MM.1S (cell line): ENCODE results near the gene CD74.

Experiments
- DNase-seq: peaks from one replicate; pipeline ENCODE4 v3.0.0-alpha.2; 2015
- H2AFZ ChIP-seq: fragments of 300-600 bp; sonication (generic); 2 replicates; pipeline ENCODE4 v1.6.0; 2016; ENCODE audit warnings: antibody characterized with exemption, low read length
- H3F3A ChIP-seq: fragments of 300-600 bp; sonication (generic); 2 replicates; pipeline ENCODE4 v1.6.1; 2016; ENCODE audit warnings: mild to moderate bottlenecking, antibody characterized with exemption, low read length, moderate library complexity, mixed read lengths; ENCODE audit not compliant: insufficient read depth
- H3K27ac ChIP-seq: fragments of 300-600 bp; sonication (generic); 2 replicates; pipeline ENCODE4 v1.5.1; 2016; ENCODE audit warnings: mild to moderate bottlenecking, low read length
- H3K27me3 ChIP-seq: fragments of 300-600 bp; sonication (generic); replicated peaks from 2 replicates; pipeline ENCODE4 v1.6.0; 2016; ENCODE audit warnings: low read length; ENCODE audit not compliant: insufficient read depth
- H3K36me3 ChIP-seq: fragments of 300-600 bp; sonication (generic); replicated peaks from 2 replicates; pipeline ENCODE4 v1.6.1; 2016; ENCODE audit warnings: mild to moderate bottlenecking, low read length, mixed read lengths; ENCODE audit not compliant: insufficient read depth
- H3K4me1 ChIP-seq: fragments of 300-600 bp; sonication (generic); 2 replicates; pipeline ENCODE4 v1.6.1; 2016; ENCODE audit warnings: low read length, mixed read lengths
- H3K4me2 ChIP-seq: fragments of 300-600 bp; sonication (generic); 2 replicates; pipeline ENCODE4 v1.6.0; 2016; ENCODE audit warnings: low read depth, low read length
- H3K4me3 ChIP-seq: fragments of 300-600 bp; sonication (generic); 2 replicates; pipeline ENCODE4 v1.5.1; 2016; ENCODE audit warnings: low read length, mixed read lengths
- H3K79me2 ChIP-seq: fragments of 300-600 bp; sonication (generic); 2 replicates; pipeline ENCODE4 v1.6.1; 2016; ENCODE audit warnings: mixed run types, low read length, mixed read lengths
- H3K9ac ChIP-seq: fragments of 300-600 bp; sonication (generic); 2 replicates; pipeline ENCODE4 v1.6.1; 2016; ENCODE audit warnings: low read length, mixed read lengths
- H3K9me2 ChIP-seq: fragments of 300-600 bp; sonication (generic); replicated peaks from 2 replicates; pipeline ENCODE4 v1.6.1; 2016; ENCODE audit warnings: mild to moderate bottlenecking, low read length, mixed read lengths; ENCODE audit not compliant: insufficient read depth
- H3K9me3 ChIP-seq: fragments of 300-600 bp; sonication (generic); replicated peaks from 2 replicates; pipeline ENCODE4 v1.6.1; 2016; ENCODE audit warnings: mild to moderate bottlenecking, low read length, mixed read lengths; ENCODE audit not compliant: insufficient read depth
- H4K20me1 ChIP-seq: fragments of 300-600 bp; sonication (generic); 2 replicates; pipeline ENCODE4 v1.6.1; 2016; ENCODE audit warnings: mild to moderate bottlenecking, low read length, moderate library complexity, mixed read lengths; ENCODE audit not compliant: insufficient read depth
- EZH2 ChIP-seq: fragments of 300-600 bp; sonication (generic); optimal IDR thresholded peaks from 2 replicates; pipeline ENCODE3; 2017; ENCODE audit warnings: low read depth, mild to moderate bottlenecking, antibody characterized with exemption, low read length, mixed read lengths
- EZH2phosphoT487 ChIP-seq: fragments of 300-600 bp; sonication (generic); IDR thresholded peaks from 2 replicates; pipeline ENCODE4 v1.6.1; 2018; ENCODE audit warnings: antibody characterized with exemption, low read length
- TF ChIP-seq, protein P1 (sequence below): fragments of 300-600 bp; sonication (generic); IDR thresholded peaks from 2 replicates; pipeline ENCODE4 v1.5.1; 2016; ENCODE audit warnings: antibody characterized with exemption, low read length, mixed read lengths

The CD74 gene

DNA sequence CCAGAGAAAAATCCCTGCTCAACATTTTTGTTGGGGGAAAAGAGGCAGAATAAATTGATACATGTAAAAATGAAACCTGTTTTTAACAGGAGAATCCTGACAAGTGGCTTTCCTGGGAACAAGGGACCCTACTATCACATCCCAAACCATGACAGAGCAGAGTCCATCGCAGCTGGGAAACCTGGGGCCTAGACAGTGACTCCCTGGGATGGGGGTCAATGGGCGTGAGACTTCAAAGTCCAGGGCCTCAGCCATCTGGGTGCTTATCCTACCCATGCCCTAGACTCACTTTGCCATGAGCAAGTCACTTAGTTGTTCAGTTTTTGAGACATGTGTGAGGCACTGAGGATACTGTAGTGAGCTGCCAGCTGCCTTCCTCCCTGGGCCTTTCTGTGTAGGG is 49.5 kb downstream of the CD74 start:
- DNase-seq: no peak
- Histone ChIP-seq H3K36me3 (peaks cover 17% of the 10 kb centered on the region), H3F3A (no peaks in the 10 kb centered on the region), H3K4me2 (no peak overlapping the region), H3K9ac (no peak overlapping the region), H3K79me2 (peaks cover 67% of the 10 kb centered on the region), H3K4me3 (no peak overlapping the region), H3K9me2 (no peaks in the 10 kb centered on the region), H3K27ac (no peak overlapping the region), H4K20me1 (no peaks in the 10 kb centered on the region; the same call in 1 of the 2 replicates), H3K27me3 (no peaks in the 10 kb centered on the region), H3K9me3 (no peaks in the 10 kb centered on the region), H2AFZ (no peak overlapping the region), H3K4me1 (0 out of 2 replicates have a peak, but pooled peaks cover 4% of the 10 kb centered on the region)
- TF ChIP-seq EZH2 (no peak), EZH2phosphoT487 (no peak)
- TF ChIP-seq, protein P1, sequence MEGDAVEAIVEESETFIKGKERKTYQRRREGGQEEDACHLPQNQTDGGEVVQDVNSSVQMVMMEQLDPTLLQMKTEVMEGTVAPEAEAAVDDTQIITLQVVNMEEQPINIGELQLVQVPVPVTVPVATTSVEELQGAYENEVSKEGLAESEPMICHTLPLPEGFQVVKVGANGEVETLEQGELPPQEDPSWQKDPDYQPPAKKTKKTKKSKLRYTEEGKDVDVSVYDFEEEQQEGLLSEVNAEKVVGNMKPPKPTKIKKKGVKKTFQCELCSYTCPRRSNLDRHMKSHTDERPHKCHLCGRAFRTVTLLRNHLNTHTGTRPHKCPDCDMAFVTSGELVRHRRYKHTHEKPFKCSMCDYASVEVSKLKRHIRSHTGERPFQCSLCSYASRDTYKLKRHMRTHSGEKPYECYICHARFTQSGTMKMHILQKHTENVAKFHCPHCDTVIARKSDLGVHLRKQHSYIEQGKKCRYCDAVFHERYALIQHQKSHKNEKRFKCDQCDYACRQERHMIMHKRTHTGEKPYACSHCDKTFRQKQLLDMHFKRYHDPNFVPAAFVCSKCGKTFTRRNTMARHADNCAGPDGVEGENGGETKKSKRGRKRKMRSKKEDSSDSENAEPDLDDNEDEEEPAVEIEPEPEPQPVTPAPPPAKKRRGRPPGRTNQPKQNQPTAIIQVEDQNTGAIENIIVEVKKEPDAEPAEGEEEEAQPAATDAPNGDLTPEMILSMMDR: no peak

DNA sequence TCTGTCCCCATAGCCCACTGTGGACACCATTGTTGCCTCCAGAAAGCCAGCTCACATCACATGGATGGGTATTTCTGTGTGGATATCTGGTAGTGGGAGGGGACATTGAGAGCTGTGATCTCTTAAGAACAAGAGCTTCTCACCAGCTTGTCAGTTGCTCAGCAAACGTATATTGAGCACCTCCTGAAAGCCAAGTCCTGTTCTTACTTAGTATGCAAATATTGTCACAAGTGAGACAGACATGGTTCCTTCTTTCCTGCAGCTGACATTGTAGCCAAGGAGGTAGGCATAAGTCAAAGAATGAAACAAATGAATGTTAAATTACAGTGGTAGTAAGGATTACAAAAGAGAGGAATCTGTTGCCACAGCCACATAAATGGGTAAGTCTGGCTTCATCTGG is 51.4 kb downstream of the CD74 start:
- Histone ChIP-seq H4K20me1 (no peaks in the 10 kb centered on the region; the same call in 1 of the 2 replicates), H3K36me3 (peaks cover 13% of the 10 kb centered on the region), H3K4me1 (0 out of 2 replicates have a peak, but pooled peaks cover 4% of the 10 kb centered on the region), H3K9me3 (no peaks in the 10 kb centered on the region), H3K79me2 (peaks cover 74% of the 10 kb centered on the region), H3K9me2 (no peaks in the 10 kb centered on the region), H3F3A (no peaks in the 10 kb centered on the region), H3K27me3 (no peaks in the 10 kb centered on the region), H3K9ac (no peak overlapping the region), H3K4me3 (no peak overlapping the region), H2AFZ (no peak overlapping the region), H3K4me2 (no peak overlapping the region), H3K27ac (no peak overlapping the region)
- TF ChIP-seq, protein P1: no peak
- TF ChIP-seq EZH2 (no peak), EZH2phosphoT487 (no peak)
- DNase-seq: no peak

DNA sequence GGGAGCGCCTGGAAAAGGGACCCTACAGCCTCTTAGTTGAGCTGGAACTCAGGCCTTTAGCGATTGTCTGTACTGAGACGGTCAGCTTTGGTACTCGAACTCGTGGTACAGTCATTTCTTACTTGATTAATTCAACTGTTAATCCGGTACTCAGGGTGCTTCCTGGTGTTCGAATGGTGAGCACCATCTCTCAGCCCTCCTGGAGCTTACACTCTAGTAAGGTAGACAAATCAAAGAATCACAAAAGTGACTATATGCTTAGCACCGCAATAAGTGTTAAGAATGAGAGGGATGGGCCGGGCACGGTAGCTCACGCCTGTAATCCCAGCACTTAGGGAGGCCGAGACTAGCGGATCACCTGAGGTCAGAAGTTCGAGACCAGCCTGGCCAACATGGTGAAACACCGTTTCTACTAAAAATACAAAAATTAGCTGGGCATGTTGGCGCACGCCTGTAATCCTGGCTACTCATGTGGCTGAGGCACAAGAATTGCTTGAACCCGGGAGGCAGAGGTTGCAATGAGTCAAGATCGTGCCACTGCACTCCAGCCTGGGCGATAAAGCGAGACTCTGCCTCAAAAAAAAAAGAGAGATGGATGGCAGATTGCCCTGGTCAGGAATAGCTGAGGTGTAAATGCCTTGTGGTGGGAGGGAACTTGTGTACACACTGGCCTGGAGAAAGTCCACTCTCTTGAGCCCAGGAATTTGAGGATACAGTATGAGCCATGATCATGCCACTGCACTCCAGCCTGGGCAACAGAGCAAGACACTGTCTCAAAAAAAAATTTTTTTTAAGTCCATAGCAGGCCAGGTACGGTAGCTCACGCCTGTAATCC is 54.2 kb downstream of the CD74 start:
- DNase-seq: no peak
- peak overlapping the region; percentile 77 for H3K4me2 ChIP-seq
- no peaks in the 10 kb centered on the region for H3K9me3 ChIP-seq
- H4K20me1 ChIP-seq: no peaks in the 10 kb centered on the region
- no peaks in the 10 kb centered on the region for H3K27me3 ChIP-seq
- TF ChIP-seq, protein P1: no peak
- TF ChIP-seq EZH2phosphoT487: no peak
- H3K9ac ChIP-seq: peak overlapping the region; percentile 85
- H3K9me2 ChIP-seq: no peaks in the 10 kb centered on the region
- H3F3A ChIP-seq: no peaks in the 10 kb centered on the region
- H3K4me1 ChIP-seq: 0 out of 2 replicates have a peak, but pooled peaks cover 4% of the 10 kb centered on the region
- H3K4me3 ChIP-seq: peak overlapping the region; percentile 88
- peaks cover 60% of the 10 kb centered on the region for H3K79me2 ChIP-seq
- peak overlapping the region; percentile 34; the same call in 1 of the 2 replicates for H3K27ac ChIP-seq
- peak overlapping the region; percentile 68 for H2AFZ ChIP-seq
- peaks cover 8% of the 10 kb centered on the region for H3K36me3 ChIP-seq
